Measurements from ENCODE around the gene MAP3K9.
"Not testable (repeated sequence)": the region's sequence is repeated elsewhere in the genome, so short reads cannot be mapped to it uniquely, and the experiment has no call there.

Gene MAP3K9

DNA sequence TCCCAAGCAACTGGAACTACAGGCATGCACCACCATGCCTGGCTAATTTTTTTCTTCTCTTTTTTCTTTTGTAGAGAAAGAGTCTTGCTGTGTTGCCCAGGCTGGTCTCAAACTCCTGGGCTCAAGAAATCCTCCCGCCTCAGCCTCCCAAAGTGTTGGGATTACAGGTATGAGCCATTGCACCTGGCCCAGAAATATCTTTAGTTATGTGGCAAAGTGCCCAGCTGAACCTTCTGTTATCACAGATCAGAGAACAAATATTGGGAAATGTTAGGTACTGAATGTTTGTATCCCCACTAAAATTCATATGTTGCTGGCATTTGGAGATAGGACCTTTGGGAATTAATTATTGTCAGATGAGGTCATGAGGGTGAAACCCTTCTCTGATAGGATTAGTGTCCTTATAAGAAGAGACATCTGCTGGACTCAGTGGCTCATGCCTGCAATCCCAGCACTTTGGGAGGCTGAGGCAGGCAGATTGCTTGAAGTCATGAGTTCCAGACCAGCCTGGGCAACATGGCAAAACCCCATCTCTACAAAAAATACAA is 105.6 kb downstream of the MAP3K9 start:
- not testable (repeated sequence) for FAIRE-seq; DNase-seq (ENCODE audit: insufficient read length, low spot score)

DNA sequence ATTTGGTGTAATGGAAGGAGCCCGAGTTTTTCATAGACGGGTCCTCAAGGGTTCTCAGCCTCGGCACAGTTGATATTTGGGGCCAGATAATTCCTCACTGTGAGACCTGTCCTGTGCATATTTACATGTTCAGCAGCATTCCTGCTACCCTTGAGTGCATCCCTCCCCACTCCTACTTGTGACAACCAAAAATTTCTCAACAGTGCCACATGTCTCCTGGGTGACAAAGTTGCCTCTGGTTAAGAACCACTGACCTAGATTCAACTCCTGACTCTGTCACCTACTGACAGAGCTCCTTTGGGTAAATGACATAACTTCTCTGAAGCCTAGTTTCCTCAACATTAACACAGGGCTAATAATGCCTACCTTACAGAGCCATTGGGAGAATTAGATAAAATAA is 107.2 kb downstream of the MAP3K9 start:
- no peak for DNase-seq (ENCODE audit: insufficient read length, low spot score)
- FAIRE-seq: no peak

DNA sequence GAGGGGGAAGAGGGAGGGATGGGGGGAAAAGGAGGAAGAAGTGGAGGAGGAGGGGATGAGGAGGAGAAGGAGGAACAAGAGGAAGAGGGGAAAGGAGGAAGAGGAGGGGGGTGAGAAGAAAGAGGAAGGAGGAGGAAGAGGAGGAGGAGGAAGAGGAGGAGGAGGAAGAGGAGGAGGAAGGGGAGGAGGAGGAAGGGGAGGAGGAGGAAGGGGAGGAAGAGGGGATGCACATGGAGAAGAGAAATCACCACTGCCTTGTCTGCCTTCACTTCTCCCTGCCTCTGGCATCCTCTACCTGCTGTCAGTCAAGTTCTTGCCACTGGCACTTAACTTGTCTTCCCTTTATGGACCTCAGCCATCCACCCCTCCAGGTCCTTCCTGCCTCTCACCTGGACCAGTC is 107.7 kb downstream of the MAP3K9 start:
- no peak for FAIRE-seq

DNA sequence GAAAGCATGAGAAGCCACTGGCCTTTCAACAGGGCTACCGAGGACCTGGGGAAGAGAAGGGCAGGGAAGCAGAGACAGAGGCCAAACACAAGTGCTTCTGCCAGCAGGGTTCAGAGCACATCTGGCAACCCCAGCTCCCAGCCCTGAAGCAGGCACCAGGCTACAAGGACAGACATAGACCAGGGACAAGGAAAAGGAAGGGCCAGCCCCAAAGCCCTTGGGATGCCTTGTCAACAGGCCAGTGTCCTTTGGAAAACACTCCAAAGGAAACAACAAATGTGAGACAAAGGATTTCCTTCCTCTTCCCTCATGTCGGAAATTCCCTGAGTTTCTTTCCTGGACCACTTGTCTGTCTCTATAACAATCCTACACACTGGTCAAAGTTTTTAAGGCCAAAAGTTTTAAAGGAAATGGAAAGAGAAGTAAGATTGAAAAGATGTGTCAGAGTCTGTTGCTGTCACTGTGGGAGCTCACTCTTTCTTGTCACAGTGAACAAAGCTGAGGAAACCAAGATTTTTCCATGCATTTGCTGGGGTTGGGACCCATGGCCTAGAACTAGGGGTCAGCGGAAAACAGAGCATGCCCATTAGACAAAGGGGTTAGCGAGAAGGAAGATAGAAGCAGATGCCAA is 108.2 kb downstream of the MAP3K9 start:
- no peak for FAIRE-seq
- DNase-seq (ENCODE audit: insufficient read length, low spot score): no peak

More for the DNA sequence above, 107.7 kb downstream of the MAP3K9 start:
- no peak for DNase-seq (ENCODE audit: insufficient read length, low spot score)

DNA sequence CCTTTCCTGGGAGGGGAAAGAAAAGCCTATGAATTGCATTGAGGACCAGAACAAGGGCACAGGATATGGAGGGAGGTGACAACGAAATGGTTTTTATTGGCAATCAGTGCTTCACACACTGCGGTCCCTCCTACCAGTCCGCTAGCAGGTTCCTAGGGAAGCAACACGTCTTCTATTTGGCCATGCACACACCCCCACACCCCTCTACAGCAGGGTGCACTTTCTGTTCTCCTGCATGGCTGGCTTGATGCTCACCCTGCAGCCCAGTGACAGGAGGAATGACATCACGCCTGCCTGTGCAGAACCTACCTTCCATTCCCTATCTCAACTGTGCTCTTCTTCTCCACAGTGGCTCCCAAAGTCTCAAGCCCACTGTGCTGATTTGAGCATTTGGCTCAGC is 109.7 kb downstream of the MAP3K9 start:
- no peak for DNase-seq (ENCODE audit: insufficient read length, low spot score)

DNA sequence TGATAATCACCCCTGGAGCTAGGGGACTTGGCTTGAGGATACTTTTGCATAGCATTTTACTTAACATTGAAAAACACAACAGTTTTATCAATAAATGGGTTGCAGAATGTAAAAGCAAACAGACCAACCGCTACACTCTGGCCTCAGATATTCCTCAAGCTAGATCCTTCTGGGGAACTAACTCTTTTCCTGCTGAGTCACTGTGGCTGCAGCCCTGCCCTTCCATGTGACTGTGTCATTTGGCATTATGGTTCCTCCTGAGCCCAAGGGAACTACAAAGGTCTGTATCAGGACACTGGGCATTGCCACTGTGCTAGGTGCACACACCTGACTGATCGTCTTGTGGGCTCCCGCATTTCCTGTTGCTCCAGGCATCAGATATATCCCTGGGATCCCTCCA is 111.0 kb downstream of the MAP3K9 start:
- DNase-seq (ENCODE audit: insufficient read length, low spot score) (no peak), FAIRE-seq (no peak)

More for the DNA sequence above, 109.7 kb downstream of the MAP3K9 start:
- FAIRE-seq: no peak

DNA sequence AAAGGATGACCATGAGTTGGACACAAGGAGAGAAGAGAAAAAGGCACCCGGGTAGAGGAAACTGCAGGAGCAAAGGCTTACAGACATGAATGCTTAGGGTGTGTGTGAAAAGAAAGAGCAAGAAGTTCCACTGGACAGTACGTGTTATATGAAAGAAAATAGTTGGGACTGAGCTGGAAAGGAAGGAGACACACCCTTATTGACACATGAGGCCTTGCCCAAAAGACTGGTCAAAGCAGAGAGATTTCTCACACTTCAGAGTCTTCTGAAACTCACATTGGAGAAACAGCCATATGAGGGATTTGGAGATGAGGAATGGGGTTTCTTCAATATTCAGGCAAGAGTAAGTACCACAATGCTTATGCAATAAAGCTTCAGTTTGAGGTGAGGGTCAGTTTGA is 111.6 kb downstream of the MAP3K9 start:
- DNase-seq (ENCODE audit: insufficient read length, low spot score) (no peak), FAIRE-seq (no peak)

DNA sequence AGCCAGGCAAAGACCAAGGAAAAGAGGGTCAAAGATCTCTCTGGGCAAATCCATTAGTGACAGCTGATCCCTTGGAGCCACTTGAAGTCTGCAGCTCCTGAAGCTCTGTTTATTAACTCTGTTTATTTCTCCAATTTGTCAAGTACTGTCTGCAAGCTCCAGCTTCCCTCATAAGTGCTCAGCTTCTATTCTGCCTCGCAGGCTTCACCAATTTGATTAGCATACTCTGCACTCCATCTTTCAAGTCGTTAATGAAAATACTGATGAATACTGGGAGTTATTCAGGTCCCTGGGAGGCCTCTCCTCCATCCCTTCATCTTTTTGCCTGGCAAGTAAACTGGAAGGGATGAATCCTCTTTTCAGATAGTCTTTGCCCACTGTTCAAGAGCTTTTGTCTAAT is 113.3 kb downstream of the MAP3K9 start:
- DNase-seq (ENCODE audit: insufficient read length, low spot score): no peak
- FAIRE-seq: no peak

DNA sequence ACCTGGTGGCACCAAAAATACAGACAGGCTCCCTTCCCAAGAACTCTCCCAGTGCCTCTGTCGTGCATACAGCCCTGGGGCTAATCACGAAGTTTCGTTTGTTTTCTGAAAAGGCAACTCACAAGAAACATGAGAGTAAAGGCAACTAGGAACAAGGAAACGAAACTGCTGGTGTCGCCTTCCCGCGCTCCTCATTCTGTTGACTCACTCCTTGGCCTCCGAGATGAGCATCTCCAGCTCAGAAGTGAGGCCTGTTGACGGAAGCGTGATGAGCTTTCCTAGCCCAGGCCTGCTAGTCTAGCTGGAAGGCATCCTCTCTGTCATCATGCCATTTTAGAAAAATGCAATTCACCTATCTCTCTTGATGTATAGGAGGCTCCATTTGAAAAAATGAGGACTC is 117.1 kb downstream of the MAP3K9 start:
- no peak for FAIRE-seq

DNA sequence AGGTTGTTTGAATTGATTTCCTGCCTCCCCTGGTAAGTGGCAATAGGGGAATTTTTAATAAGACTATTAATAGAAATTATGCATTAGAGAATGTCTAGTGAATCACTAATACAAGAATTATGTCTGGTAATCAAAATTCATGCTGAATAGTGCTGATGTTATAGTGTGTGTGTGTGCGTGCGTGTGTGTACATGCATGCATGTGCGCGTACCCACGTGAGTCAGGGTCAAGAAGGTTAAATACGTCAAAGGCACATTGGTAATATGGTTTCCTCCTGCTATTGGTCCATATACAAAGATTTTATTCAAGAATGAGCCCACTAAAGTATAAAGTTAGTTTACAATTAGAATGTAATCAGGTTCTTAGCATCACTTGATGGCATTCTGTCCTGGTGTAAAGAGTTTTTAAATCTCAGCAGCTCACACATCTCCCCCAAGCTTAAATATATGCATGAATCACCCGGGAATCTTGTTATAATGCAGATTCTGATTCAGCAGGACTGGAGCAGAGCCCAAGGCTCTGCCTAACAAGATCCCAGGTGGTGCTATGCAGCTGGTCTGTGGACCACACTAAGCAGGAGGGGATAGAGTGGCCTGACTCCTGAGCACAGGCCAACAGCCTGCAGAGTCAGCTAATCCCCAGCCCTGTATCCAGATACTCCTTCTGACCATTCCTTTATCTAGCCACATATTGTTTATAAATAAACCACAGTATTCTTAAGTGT is 123.7 kb downstream of the MAP3K9 start:
- DNase-seq (ENCODE audit: insufficient read length, low spot score) (no peak), FAIRE-seq (no peak)

More for the DNA sequence above, 117.1 kb downstream of the MAP3K9 start:
- DNase-seq (ENCODE audit: insufficient read length, low spot score): no peak

DNA sequence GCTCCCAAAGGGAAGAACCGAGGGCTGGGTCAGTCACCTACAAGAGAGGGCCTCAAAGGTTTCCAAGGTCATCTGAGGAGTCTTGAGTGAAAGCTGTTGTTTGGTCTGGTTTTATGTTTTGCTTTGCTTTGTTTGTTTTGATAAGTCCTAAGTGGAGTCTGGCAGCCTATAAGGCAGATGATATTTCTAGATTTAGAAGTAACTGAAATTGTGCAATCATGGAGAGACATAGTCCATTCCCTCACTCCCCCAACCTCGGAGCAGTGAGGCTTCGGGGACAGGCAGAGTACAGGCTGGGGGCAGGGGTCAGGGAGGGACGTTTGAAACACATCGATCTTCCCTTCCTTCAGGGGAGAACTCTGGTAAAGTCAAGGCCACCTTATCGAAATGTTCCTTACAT is 125.3 kb downstream of the MAP3K9 start:
- DNase-seq (ENCODE audit: insufficient read length, low spot score) (no peak), FAIRE-seq (no peak)

DNA sequence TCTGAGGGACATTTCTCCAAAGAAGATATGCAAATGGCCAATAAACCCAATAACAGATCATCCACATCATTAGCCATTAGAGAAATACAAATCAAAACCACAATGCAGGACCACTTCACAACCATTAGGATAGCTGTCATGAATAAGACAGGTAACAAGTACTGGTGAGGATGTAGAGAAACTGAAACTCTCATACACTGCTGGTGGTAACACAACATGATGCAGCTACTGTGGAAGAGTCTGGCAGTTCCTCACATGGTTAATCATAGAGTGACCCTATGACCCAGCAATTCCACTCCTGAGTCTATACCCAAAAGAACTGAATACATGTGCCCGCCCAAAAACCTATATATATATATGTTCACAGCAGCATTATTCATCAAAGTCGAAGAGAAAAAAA is 128.6 kb downstream of the MAP3K9 start:
- DNase-seq (ENCODE audit: insufficient read length, low spot score) (no peak), FAIRE-seq (no peak)

DNA sequence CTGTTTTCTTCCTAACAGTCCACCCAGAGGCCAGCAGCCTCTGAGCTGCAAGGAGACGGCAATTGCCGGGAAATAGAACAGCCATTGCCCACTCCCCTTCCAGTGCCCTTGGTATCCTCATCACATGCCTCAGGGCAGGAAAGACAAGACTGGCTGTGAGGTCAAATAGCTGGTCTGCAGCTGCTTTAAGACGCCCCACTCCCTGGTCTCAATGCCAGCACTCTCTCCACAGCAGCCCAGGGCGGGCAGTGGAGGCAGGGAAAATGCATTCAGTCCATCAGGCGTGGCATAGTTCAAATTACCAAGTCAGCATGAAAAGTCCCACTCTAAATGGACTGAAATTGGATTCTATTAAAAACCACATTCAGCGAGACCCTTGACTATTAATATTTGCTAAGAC is 132.0 kb downstream of the MAP3K9 start:
- no peak for FAIRE-seq

More for the DNA sequence above, 132.0 kb downstream of the MAP3K9 start:
- no peak for DNase-seq (ENCODE audit: insufficient read length, low spot score)

All from GM19239 (cell line).